ENCODE results near the gene SCARF2.

DNA sequence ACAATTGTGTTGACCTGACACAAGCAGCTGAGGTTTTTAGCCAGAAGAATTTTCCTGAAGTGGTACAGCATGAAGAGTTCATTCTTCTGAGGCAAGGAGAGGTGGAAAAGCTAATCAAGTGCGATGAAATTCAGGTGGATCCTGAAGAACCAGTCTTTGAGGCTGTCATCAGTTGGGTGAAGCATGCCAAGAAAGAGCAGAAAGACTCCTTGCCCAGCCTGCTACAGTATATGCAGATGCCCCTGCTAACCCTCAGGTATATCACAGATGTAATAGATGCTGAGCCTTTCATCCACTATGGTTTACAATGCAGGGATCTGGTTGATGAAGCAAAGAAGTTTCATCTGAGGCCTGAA lies 12.9 kb upstream of the SCARF2 start:
- TF ChIP-seq POLR2AphosphoS5 (IDR thresholded peaks at IDR 0.05) (peak; percentile 9), POLR2A (IDR thresholded peaks at IDR 0.05) (no peak)
- TF ChIP-seq, protein P1, sequence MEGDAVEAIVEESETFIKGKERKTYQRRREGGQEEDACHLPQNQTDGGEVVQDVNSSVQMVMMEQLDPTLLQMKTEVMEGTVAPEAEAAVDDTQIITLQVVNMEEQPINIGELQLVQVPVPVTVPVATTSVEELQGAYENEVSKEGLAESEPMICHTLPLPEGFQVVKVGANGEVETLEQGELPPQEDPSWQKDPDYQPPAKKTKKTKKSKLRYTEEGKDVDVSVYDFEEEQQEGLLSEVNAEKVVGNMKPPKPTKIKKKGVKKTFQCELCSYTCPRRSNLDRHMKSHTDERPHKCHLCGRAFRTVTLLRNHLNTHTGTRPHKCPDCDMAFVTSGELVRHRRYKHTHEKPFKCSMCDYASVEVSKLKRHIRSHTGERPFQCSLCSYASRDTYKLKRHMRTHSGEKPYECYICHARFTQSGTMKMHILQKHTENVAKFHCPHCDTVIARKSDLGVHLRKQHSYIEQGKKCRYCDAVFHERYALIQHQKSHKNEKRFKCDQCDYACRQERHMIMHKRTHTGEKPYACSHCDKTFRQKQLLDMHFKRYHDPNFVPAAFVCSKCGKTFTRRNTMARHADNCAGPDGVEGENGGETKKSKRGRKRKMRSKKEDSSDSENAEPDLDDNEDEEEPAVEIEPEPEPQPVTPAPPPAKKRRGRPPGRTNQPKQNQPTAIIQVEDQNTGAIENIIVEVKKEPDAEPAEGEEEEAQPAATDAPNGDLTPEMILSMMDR (IDR thresholded peaks at IDR 0.05): no peak

All from prostate gland (tissue), 2 donors.